ENCODE measurements around the gene RASA1.
"Not testable (repeated sequence)": the region's sequence is repeated elsewhere in the genome, so short reads cannot be mapped to it uniquely, and the experiment has no call there.

The RASA1 gene

GRCh38 chr5:87287266-87287665 is 19.6 kb downstream of the RASA1 start:
- not testable (repeated sequence) for DNase-seq

GRCh38 chr5:87298692-87299362 is 31.1 kb downstream of the RASA1 start:
- no peak for DNase-seq

GRCh38 chr5:87300176-87300575 is 32.5 kb downstream of the RASA1 start:
- DNase-seq: no peak

- DNase-seq: no peak
These were observed 33.1 kb downstream of the RASA1 start for GRCh38 chr5:87300744-87301143.

GRCh38 chr5:87302061-87302460 is 34.4 kb downstream of the RASA1 start:
- no peak for DNase-seq

GRCh38 chr5:87303324-87303723 is 35.6 kb downstream of the RASA1 start:
- DNase-seq: no peak

- DNase-seq: not testable (repeated sequence)
These were observed 38.4 kb downstream of the RASA1 start for GRCh38 chr5:87306090-87306489.

GRCh38 chr5:87307796-87308423 is 40.2 kb downstream of the RASA1 start:
- no peak for DNase-seq

GRCh38 chr5:87311405-87312279 is 44.0 kb downstream of the RASA1 start:
- no peak for DNase-seq

- no peak for DNase-seq
These were observed 45.5 kb downstream of the RASA1 start for GRCh38 chr5:87313216-87313615.

GRCh38 chr5:87319469-87319868 is 51.8 kb downstream of the RASA1 start:
- no peak for DNase-seq

GRCh38 chr5:87321605-87322004 is 53.9 kb downstream of the RASA1 start:
- DNase-seq: no peak

GRCh38 chr5:87322381-87322780 is 54.7 kb downstream of the RASA1 start:
- no peak for DNase-seq

GRCh38 chr5:87327998-87328397 is 60.3 kb downstream of the RASA1 start:
- DNase-seq: no peak

GRCh38 chr5:87329114-87329513 is 61.4 kb downstream of the RASA1 start:
- no peak for DNase-seq

GRCh38 chr5:87339986-87340385 is 72.3 kb downstream of the RASA1 start:
- DNase-seq: no peak

- no peak for DNase-seq
These were observed 73.0 kb downstream of the RASA1 start for GRCh38 chr5:87340716-87341115.

GRCh38 chr5:87347272-87347671 is 79.6 kb downstream of the RASA1 start:
- DNase-seq: no peak

- DNase-seq: no peak
These were observed 80.2 kb downstream of the RASA1 start for GRCh38 chr5:87347841-87348240.

- DNase-seq: no peak
These were observed 86.8 kb downstream of the RASA1 start for GRCh38 chr5:87354496-87354895.

- DNase-seq: no peak
These were observed 91.4 kb downstream of the RASA1 start for GRCh38 chr5:87359106-87359505.

- DNase-seq: no peak
These were observed 92.4 kb downstream of the RASA1 start for GRCh38 chr5:87360132-87360531.

GRCh38 chr5:87361031-87361445 is 93.4 kb downstream of the RASA1 start:
- DNase-seq: no peak
